HG02610 (cell line): ENCODE measurements around the gene MRPS35.

Source experiments
- ATAC-seq: cut with Tn5 transposase; IDR thresholded peaks from one replicate; pipeline ENCODE4 v1.9.1; 2021; ENCODE audit warnings: mild to moderate bottlenecking, moderate library complexity; ENCODE audit not compliant: unreplicated experiment

The MRPS35 gene

GRCh38 chr12:27802936-27803335, 92.3 kb downstream of the MRPS35 start:
- ATAC-seq = no peak

GRCh38 chr12:27805238-27805637, 94.6 kb downstream of the MRPS35 start:
- no peak for ATAC-seq
